Tibial artery (tissue), 4 donors: Measurements from ENCODE around the gene WASF2.
A peak's percentile ranks its signal among the peaks of the same experiment; 100 is the strongest.

Experiments used
- DNase-seq, 2 donors: peaks; one replicate each; pipeline ENCODE4 v3.0.0-alpha.2; 2019
- H3K27ac ChIP-seq, 2 donors: fragments of 200-600 bp; sonication (generic) in 1 of 2; 1 replicate in 1 of 2; 2 replicates in 1 of 2; pipeline ENCODE4 v1.5.1; 2018 to 2019; ENCODE audit warnings: mild to moderate bottlenecking in 1 of 2
- H3K27me3 ChIP-seq, 2 donors: fragments of 200-600 bp; sonication (generic) in 1 of 2; one replicate each; pipeline versions ENCODE4 v1.5.1 to v1.6.0; 2016 to 2019
- H3K36me3 ChIP-seq, 3 donors: fragments of 200-600 bp; sonication (generic) in 2 of 3; one replicate each; pipeline ENCODE4 v1.5.1; 2016 to 2019; ENCODE audit warnings: mild to moderate bottlenecking in 2 of 3
- H3K4me1 ChIP-seq, 4 donors: fragments of 200-600 bp; sonication (generic) in 2 of 4; 1 replicate in 3 of 4; 2 replicates in 1 of 4; pipeline ENCODE4 v1.5.1; 2016 to 2019
- H3K4me3 ChIP-seq, 2 donors: fragments of 200-600 bp; sonication (generic) in 1 of 2; 1 replicate in 1 of 2; 2 replicates in 1 of 2; pipeline ENCODE4 v1.5.1; 2018 to 2019; ENCODE audit warnings: mild to moderate bottlenecking in 2 of 2
- H3K9me3 ChIP-seq, 3 donors: fragments of 200-600 bp; sonication (generic) in 1 of 3; one replicate each; pipeline ENCODE4 v1.5.1; 2016 to 2019
- intact Hi-C: fragments of 100-400 bp; cut with DNase I; formaldehyde crosslinking; loops from one replicate; pipeline ENCODE4 v1.15.0; 2023; ENCODE audit warnings: low total_unique reads
- TF ChIP-seq, protein P1 (sequence below), 2 experiments: fragments of 200-600 bp in 1 of 2; fragments of 450-650 bp in 1 of 2; IDR thresholded peaks; one replicate each; pipeline ENCODE4 v1.5.1; 2017 to 2019; ENCODE audit warnings: antibody characterized with exemption in 2 of 2, mild to moderate bottlenecking in 1 of 2, moderate library complexity in 1 of 2

Gene WASF2

DNA sequence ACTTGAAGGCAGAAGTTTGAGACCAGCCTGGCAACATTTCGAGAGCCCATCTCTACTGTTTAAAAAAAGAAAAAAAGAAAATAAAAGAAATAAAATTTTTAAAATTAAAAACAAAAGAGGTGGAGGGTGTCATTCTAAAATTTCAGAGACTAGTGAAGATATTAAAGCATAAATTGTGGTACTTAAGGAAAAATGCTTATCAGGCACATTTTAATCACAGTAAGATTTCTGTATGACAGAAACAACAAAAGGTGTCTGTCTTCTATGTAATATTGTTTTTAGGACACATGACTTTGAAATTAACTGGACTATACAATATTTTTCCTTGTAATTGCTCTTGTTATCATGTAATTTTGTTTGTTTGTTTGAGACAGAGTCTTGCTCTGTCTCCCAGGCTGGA, 4.6 kb downstream of the WASF2 start:
- peaks cover 0 to 76% (median 30%) of the 10 kb centered on the region in 4 donors for H3K4me1 ChIP-seq
- intact Hi-C loops, result no loop called here
- H3K27me3 ChIP-seq, result no peaks in the 10 kb centered on the region

DNA sequence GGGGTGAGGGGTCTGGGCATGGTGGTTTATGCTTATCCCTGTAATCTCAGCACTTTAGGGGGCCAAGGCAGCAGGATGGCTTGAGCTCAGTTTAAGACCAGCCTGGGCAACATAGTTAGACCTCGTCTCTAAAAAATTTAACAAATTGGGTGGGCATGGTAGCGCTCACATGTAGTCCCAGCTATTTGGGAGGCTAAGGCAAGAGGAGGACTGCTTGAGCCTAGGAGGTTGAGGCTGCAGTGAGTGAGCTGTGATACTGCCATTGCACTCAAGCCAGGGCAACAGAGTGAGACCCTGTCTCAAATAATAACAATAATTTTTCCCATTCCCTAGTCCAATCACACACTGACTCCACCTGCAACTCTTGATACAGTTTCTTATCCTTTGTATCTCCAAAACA, 6.3 kb downstream of the WASF2 start:
- TF ChIP-seq, protein P1, sequence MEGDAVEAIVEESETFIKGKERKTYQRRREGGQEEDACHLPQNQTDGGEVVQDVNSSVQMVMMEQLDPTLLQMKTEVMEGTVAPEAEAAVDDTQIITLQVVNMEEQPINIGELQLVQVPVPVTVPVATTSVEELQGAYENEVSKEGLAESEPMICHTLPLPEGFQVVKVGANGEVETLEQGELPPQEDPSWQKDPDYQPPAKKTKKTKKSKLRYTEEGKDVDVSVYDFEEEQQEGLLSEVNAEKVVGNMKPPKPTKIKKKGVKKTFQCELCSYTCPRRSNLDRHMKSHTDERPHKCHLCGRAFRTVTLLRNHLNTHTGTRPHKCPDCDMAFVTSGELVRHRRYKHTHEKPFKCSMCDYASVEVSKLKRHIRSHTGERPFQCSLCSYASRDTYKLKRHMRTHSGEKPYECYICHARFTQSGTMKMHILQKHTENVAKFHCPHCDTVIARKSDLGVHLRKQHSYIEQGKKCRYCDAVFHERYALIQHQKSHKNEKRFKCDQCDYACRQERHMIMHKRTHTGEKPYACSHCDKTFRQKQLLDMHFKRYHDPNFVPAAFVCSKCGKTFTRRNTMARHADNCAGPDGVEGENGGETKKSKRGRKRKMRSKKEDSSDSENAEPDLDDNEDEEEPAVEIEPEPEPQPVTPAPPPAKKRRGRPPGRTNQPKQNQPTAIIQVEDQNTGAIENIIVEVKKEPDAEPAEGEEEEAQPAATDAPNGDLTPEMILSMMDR (IDR thresholded peaks at IDR 0.05), result no peak
- Histone ChIP-seq H3K36me3 (peaks cover 0 to 5% (median 0%) of the 10 kb centered on the region in 3 donors), H3K4me3 (no peak overlapping the region), H3K27ac (no peak overlapping the region), H3K27me3 (no peaks in the 10 kb centered on the region), H3K9me3 (no peaks in the 10 kb centered on the region), H3K4me1 (peaks cover 0 to 84% (median 29%) of the 10 kb centered on the region in 4 donors)
- DNase-seq, result peak in 1 of 2 donors; percentile 7
- intact Hi-C loops, result no loop called here

More for the DNA sequence above, 4.6 kb downstream of the WASF2 start:
- no peak for DNase-seq
- Histone ChIP-seq H3K27ac (no peak overlapping the region), H3K36me3 (peaks cover 0 to 5% (median 0%) of the 10 kb centered on the region in 3 donors), H3K9me3 (no peaks in the 10 kb centered on the region), H3K4me3 (no peak overlapping the region)
- TF ChIP-seq, protein P1 (IDR thresholded peaks at IDR 0.05), result no peak

DNA sequence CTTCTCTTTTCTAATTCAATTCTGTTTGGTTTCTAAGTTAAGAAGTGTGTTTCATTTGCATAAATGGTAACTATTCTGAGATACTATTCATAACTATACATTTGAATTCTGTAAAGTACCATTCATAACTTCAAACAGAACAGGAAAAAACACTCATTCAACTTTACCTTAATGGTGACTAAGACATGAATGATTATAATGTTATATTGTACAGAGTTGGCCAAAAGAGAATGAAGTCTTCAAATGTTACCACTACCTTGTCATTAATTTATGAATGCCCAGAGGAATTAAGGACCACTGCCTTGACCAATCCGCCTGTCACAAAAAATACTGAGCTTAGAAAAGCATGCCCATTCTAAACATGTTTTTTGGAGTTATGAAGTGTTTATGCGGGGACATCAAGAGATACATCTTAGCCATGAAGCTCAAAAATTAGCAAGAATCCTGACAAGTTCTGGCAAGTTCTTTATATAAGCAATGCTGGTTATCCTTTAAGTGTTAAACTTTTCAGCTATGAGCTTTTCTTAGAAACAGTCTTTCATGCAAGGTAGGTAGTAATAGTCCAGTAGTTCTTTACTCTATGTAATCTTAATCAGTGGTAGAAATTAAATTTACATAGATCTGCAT, 7.9 kb downstream of the WASF2 start:
- no peak overlapping the region for H3K4me3 ChIP-seq
- no peak for DNase-seq
- TF ChIP-seq, protein P1 (IDR thresholded peaks at IDR 0.05), result no peak
- no peak overlapping the region for H3K27ac ChIP-seq
- H3K4me1 ChIP-seq, result peaks cover 0 to 81% (median 26%) of the 10 kb centered on the region in 4 donors
- H3K9me3 ChIP-seq, result no peaks in the 10 kb centered on the region
- peaks cover 0 to 5% (median 0%) of the 10 kb centered on the region in 3 donors for H3K36me3 ChIP-seq
- H3K27me3 ChIP-seq, result no peaks in the 10 kb centered on the region
- intact Hi-C loops, result no loop called here

DNA sequence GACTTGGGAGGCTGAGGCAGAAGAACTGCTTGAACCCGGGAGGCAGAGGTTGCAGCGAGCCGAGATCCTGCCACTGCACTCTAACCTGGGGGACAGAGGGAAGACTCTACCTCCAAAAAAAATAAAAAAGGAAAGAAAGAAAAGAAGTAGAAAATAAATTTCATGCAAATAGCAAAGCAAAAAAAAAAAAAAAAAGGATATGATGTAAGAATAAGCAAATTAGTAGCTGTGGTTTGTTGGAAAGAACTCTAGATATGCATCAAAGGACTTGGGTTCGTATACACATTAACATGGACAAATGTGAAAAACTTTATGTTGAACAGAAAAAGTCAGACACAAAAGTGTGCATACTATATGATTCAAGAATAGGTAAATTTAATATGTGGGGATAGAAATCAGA, 11.9 kb downstream of the WASF2 start:
- Histone ChIP-seq H3K27me3 (no peaks in the 10 kb centered on the region), H3K27ac (no peak overlapping the region), H3K4me1 (peaks cover 0 to 86% (median 44%) of the 10 kb centered on the region in 4 donors), H3K4me3 (no peak overlapping the region), H3K9me3 (no peaks in the 10 kb centered on the region), H3K36me3 (peaks cover 0 to 2% (median 0%) of the 10 kb centered on the region in 3 donors)
- TF ChIP-seq, protein P1 (IDR thresholded peaks at IDR 0.05), result no peak
- no peak for DNase-seq
- intact Hi-C loops, result no loop called here

DNA sequence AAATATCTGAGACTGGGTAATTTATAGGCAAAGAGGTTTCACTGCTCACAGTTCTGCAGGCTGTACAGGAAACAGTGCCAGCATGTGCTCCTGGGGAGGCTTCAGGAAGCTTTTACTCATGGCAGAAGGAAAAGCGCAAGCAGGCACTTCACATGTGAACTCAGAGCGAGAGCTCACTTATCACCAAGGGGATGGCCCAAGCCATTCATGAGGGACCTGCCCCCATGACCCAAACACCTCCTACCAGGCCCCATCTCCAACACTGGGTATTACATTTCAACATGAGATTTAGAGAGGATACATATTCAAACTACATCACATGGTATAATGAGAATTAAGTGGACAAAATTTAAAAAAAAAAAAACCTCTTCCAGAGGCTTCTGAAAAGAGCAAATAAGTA, 13.7 kb downstream of the WASF2 start:
- TF ChIP-seq, protein P1 (IDR thresholded peaks at IDR 0.05), result no peak
- Histone ChIP-seq H3K9me3 (no peaks in the 10 kb centered on the region), H3K4me3 (no peak overlapping the region), H3K36me3 (no peaks in the 10 kb centered on the region), H3K4me1 (peaks cover 0 to 86% (median 39%) of the 10 kb centered on the region in 4 donors), H3K27me3 (no peaks in the 10 kb centered on the region), H3K27ac (peak overlapping the region in 1 of 2 donors; percentile 16)
- no peak for DNase-seq
- intact Hi-C loops, result no loop called here
